Right ventricle myocardium superior (tissue), 1 donor: ENCODE results near the gene TCF12. TPM values are rescaled to one million over a fixed set of nuclear protein-coding genes. Genes with fewer than 3 reads are reported as not detected.

Experiments used
- ATAC-seq: fragments of 200-7000 bp; cut with Tn5 transposase; one replicate; pipeline ENCODE4 v1.9.1; 2020; ENCODE audit warnings: mild to moderate bottlenecking; ENCODE audit not compliant: poor library complexity
- DNase-seq: peaks from one replicate; pipeline ENCODE4 v3.0.0-alpha.2; 2020
- intact Hi-C: fragments of 100-400 bp; cut with DNase I; formaldehyde crosslinking; loops from one replicate; pipeline ENCODE4 v1.11.2; 2022
- total RNA-seq: library from RNA; stranded (reverse); fragmentation: NEBNext Ultra II Directional; extraction: Animal tissue kit (Norgen Biotek cat#: 25700); gene quantifications from one replicate; pipeline ENCODE4 v1.2.1, GENCODE V29; 2021
- donor health status: DM: no; HTN: yes; CAD: no; lungs with severe emphysema.

Gene TCF12
- total RNA-seq, 1 donor from 2014 or later: 32.9 TPM

DNA sequence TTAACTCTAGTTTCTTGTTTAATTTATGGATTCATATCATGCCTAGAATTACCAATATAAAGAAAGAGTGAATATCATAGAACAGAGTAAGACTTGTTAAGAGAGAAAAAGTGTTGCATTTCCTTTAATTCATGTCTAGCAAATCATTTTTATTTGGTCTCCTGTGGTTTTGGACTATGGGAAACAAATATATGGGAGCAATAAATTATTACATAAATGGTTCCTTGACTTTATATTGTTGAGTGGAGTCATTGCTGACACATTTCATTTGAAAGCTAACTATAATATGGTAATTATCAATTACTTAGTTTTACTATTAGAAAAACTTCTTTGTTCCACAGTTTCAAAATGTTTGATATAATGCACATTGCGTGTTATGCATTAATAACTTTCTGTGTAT lies 313.1 kb downstream of the TCF12 start:
- intact Hi-C loops: no loop called here
- ATAC-seq (no peak), DNase-seq (no peak)

DNA sequence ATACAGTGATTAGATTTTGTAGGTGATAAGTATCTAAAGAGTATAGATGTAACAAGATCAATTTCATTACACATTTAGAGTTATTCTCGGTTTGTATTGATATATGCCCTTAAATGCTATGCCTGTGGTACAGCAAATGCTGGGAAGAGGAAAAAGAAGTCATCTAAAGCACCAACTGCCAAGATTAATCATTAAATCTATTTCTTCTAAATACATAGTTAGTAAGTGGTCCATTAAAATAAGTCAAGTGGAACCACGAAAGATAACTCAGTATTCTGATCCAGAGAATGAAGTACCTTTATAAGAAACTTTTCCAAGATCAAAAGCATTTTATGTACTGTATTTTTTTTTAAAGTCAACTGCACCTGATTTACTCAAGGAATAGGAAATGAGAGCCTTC lies 315.7 kb downstream of the TCF12 start:
- DNase-seq: no peak
- no peak for ATAC-seq
- intact Hi-C loops: no loop called here

DNA sequence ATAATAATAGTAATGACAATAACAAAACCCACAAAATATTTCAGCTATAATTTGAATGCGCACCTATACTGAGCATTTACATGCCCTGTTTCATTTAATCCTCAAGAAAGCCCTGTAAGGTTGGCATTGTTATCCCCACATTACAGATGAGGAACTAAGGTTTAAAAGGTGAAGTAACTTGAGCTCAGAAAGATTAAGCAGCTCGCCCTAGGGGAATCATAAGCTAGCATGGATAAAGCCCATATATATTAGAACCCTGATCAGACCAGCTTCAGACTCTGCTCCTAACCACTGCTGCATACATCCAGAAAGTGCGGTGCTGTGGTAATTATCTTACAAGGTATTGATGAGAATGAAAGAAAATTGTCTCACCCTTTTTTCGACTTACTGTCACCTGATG lies 316.7 kb downstream of the TCF12 start:
- no peak for ATAC-seq
- intact Hi-C loops: no loop called here
- no peak for DNase-seq

DNA sequence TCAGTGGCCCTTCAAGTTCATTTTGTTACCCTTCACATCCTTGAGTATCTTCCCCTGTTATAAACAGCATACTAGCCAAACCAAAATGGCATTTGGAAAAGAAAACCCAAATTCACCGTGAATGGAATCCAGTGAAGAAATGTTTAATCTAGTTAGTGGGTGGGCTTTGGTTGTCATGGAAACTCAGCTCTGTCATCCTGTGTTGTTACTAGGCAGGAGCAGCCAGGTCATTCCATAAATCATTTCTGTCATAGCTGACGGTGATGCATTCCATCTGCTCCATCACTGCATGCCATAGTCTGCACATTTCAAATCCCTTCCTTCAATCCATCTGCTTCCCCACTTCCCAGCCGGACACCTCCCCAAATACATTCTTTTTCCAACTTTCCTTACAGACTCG lies 317.4 kb downstream of the TCF12 start:
- intact Hi-C loops: no loop called here
- ATAC-seq (no peak), DNase-seq (no peak)

DNA sequence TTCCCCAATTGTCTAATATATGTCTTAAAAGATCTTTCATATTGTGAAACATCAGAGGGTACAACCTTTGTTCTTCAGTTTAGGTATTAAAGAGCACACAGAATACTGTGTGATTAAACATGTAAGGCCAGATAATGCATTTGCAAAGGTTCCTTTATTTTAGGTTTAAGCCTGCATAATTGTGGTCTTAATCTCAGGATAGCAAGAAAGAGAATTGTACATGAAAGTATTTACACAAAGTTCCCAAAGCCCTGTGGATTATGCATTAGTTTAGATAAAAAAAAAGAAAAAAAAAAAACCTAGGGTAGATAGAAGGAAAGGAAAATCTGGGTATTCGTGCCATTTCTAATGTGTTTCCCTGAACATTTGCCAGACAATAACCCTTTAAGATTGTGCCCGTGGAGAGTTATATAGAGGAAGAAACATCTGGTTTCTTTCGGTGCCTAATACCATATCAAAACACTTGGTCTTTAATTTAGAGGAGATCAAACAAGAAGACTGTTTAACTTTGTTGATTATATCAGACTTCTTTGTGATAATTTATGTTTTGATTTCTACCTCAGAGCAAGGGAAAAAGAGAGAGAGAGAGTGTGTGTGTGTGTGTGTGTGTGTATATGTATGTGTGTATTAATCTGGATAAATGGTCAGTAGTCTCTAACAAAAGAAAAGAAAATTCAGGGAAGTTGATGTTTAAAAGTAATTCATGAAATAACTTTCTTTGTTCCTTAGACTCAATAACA lies 318.3 kb downstream of the TCF12 start:
- intact Hi-C loops: no loop called here
- no peak for ATAC-seq
- DNase-seq: no peak

DNA sequence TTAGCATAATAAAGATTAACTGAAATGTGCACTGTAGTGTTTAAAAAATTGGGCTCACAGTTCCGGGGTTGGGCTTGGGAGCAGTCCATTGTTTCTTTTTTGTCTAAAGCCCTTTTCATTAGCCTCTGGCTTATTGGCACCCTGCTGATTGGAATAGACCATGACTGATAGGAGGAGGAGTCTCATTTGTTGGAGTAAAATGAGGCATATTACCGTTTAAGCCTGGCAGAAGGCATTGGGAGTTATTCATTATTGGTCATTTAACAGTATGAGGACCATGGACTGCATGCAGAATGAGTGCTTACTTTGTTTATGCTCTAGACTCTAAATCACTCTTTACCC lies 318.8 kb downstream of the TCF12 start:
- intact Hi-C loops: no loop called here
- no peak for DNase-seq

DNA sequence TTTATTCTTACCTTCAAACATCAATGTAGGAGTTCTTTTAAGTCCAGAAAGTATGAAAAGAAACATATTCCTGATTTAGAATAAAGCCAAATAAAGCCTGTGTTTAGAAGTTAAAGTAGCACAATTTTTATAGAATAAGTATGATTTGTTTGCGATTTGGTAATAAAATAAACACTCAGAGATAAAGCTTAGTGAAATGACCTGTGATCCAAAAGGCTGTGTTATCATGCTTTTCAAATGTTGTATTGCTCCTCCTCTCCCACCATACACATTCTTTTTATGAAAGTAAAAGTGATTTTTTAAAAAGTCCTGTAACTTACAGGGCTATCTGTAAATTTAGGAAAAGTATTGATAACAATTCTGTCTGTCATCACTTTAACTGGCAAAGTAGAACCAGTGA lies 319.2 kb downstream of the TCF12 start:
- no peak for DNase-seq
- intact Hi-C loops: no loop called here
- ATAC-seq: no peak

More for the DNA sequence above, 318.8 kb downstream of the TCF12 start:
- ATAC-seq: no peak

DNA sequence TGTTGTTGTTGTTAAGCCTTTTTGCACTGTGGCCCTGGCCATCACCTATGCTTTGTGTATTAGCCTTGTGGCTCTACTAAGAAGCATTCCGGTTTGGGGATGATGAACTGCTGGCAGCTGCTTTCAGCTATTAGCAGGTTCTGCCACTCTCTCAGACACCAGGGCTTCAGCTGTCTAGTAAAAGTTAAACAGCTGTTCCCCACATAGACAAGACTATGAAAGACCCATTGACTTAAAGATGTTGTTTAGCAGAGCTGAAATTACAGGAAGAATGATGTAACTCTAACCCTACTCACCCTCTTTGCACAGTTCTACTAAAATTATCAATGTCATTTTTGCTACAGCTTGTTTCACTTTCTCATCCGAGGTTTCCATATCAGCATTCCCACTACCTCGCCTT lies 326.7 kb downstream of the TCF12 start:
- intact Hi-C loops: no loop called here
- ATAC-seq (peak; percentile 55), DNase-seq (no peak)

DNA sequence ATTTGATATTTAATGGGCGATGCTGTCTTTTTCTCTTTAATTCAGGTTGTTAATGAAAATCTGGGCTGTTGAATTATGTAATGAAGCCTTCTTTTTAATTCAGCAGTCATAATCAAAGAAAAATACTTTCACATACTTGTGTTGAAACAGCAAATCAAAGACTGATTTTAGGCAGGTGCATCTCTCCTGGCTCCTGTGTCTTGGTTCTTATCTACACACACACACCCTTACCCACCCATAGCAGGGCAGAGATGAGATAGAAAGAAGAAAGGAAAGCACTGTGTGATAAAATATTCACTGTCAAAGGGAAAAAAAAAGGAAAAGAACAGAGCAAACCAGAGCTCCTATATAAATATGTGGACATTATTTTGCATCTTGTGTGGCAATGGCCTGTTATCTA lies 327.3 kb downstream of the TCF12 start:
- ATAC-seq (no peak), DNase-seq (no peak)
- intact Hi-C loops: no loop called here

DNA sequence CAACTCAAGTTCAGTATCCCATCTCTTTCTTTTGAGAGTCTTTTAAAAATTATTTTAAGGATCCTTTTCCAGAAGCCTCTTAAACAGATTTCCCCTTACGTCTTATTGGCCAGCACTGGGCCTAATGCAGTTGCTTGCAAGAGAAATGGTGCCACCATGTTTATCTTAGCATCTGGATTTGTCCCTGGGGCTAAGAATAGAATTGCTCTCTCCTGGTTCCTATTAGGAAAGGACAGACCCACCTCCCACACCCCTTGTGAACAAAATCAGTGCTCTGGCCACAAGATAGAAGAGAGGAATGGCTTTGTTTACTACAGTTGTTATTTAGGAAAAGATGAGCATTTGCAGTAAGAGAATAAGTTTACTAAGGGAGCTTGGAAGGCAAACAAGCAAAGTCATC lies 329.6 kb downstream of the TCF12 start:
- DNase-seq (no peak), ATAC-seq (no peak)
- intact Hi-C loops: no loop called here

DNA sequence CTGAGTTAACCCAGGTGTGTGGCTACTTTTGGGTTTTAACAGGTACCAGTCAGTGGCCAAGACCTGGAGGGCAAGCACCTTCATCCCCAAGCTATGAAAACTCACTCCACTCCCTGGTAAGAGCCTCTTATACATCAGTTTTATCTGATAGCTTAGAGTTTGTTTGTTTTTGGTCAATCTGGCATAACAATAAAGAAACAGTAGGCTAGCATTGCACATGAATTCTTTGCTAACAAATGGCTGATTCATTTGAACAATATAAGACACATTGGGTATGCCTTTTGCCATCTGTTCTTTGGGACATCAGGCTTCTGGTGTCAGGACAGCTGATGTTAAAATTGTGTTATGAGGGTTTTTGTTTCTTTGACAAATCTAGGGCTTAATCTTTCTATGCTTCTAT lies 332.9 kb downstream of the TCF12 start:
- ATAC-seq: no peak
- intact Hi-C loops: no loop called here

DNA sequence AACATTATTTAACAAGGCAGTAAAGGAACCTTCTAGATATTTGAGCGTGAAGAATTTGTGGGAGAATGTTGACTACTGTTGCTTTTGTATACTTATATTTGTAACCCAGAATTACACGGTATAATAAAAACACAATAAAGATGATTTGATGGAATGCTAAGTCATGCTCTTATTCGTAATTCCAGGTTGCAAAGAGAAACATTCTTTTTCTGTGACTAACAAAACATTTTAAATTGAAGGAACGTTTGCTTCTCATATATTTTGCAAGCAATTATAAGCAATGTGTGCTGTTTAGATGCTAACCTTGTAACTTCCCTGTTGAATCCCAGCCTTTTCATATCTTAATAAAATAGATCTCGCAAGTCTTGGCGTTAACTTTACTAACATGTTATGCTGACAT lies 333.5 kb downstream of the TCF12 start:
- ATAC-seq (no peak), DNase-seq (no peak)
- intact Hi-C loops: no loop called here

More for the DNA sequence above, 332.9 kb downstream of the TCF12 start:
- no peak for DNase-seq

DNA sequence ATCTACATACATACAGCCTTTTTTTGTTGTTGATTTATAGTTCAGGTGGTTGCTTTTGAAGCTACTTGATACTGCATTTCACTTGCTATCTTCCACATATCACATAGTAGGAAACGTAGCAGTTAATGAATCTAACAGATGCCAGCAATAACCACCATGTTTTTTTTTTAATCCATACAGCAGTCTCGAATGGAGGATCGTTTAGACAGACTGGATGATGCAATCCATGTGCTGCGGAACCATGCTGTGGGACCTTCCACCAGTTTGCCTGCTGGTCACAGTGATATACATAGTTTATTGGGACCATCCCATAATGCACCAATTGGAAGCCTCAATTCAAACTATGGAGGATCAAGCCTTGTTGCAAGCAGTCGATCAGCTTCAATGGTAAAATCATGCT lies 334.6 kb downstream of the TCF12 start:
- intact Hi-C loops: no loop called here
- DNase-seq (no peak), ATAC-seq (no peak)

DNA sequence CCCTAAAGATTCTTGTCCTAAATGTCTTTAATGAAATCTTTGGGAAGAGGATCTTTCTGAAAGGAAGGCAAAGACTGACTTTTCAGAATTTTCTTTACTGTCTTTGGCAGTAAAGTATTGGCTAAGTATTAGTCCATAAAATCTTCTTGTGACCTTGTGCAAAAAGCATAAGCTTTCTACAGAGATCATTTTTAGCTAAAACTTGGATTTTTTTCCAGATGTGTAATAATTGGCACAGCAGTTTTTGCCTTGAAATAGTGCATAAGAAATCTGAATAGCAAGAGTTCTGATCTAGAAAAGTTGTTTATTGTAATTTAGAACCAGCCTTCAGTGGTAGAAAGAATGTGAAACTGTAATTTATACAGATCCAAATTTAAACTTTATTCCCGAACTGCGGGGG lies 335.1 kb downstream of the TCF12 start:
- intact Hi-C loops: no loop called here
- ATAC-seq (no peak), DNase-seq (no peak)

DNA sequence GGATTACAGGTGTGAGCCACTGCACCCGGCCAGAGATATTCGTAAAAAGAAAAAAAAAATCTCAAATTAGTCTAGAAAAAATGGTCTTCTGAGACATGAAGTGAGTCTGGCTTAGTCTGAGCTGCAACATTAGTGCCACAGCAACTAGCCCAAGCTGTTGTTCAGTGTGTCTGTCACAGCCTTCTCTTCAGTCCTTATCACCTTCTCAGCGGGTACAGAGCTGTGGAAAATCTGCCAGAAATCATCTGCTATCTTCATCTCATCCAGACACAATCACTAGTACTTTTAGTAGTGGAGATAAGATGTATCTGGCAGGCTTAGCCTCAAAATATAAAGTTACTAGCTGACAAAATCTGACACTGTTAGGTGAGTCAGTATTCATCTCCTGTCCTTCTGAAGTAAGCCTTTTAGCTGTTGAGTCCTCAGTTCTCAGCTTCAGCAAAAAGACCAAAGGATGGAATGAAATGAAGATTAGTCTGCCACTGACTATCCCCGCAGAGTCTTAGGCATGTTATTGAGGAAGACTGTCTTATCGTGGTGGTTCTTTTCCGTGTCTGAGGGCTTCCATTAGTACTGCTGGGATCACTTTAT lies 337.4 kb downstream of the TCF12 start:
- intact Hi-C loops: no loop called here
- DNase-seq (no peak), ATAC-seq (peak; percentile 45)

DNA sequence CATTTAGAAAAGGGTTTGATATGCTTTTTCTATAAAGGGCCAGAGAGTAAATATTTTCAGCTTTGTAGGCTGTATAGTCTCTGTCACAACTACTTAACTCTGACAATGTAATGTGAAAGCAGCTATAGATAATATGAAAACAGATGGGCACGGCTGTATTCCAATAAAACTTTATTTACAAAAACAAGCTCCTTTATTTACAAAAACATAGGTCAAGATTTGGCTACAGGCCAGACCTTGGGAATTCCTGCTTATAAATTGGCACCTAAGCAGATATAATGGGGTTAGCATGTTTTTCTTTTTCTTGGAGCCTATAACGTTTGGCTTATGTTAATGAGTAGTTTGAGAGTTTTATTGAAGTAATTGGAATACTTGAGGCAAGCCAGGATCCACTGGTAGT lies 338.5 kb downstream of the TCF12 start:
- no peak for ATAC-seq
- DNase-seq: no peak
- intact Hi-C loops: no loop called here

DNA sequence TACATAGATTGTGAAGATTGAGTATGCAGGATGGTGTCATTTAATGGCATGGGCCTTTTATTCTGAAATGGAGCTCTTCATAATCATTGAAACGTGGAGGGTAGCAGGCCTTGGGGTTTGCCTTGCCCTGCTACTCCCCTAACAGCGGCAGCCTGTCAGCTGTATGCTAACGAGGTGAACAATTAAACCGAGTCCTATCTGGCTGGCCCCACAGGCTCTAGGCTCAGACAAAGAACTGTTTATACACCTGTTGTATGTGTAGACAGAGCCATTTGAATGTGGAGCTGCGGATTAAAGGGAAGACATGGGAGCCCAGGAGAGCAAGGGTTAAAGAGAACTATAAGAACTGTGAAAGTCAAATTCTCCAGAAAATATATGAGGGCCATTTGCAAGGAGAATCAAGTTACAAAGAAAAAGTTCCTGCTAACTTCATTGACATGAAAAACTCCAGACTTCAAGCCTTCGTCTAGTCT lies 341.2 kb downstream of the TCF12 start:
- intact Hi-C loops: no loop called here
- DNase-seq (no peak), ATAC-seq (no peak)

DNA sequence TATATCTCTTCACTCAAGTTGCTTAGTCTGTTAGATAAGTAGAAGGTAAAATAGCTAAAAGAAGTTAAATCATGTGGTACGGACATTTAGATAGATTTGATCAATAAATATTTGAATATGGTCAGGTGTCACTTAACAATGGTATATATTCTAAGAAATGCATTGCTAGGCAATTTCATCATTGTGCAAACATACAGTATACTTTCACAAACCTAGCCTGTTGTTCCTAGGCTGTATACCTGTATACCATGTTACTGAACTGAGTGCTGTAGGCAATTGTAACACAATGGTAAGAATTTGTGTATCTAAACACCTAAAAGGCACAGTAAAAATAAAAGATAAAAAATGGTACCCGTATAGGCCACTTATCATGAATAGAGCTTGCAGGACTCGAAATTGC lies 345.1 kb downstream of the TCF12 start:
- DNase-seq (no peak), ATAC-seq (no peak)
- intact Hi-C loops: no loop called here

DNA sequence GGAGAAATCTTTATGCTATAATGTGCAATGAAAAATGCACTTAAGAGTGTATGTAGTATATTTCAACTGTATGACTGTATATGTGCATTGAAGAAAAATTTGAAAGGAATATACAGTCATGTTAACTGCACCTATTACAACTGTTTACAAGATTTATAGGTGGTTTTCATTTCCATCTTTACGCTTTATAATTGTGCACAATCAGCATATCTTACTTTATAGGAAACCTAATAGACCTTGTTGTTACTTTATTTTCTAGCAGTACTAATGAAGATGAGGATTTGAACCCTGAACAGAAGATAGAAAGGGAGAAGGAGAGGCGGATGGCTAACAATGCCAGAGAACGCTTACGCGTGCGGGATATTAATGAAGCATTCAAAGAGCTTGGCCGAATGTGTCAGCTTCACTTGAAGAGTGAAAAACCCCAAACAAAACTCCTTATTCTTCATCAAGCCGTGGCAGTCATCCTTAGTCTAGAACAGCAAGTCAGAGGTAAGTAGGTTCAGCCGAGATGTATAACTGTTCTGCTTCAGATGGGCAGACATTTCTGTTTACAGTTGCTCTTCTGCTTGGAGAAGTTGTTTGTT lies 354.4 kb downstream of the TCF12 start:
- intact Hi-C loops: no loop called here
- no peak for DNase-seq

DNA sequence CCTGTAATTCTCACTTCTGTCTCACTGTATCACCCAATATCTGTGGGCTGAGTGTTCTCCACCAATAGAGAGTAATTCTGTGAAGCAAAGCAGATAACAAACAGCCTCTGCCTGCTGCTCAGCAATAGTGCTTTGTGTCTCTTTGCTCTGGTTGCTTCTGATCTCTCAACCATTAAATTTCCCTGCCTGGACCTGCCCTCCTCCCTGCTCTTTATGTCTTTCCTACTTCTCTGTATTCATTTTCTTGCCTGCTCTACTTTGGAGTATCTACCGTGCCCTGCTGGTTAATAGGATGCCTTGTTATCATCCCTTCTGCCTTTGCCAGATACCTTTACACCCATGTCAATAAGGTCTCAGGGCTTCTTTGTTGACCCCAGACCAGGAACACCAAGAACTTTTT lies 355.0 kb downstream of the TCF12 start:
- no peak for ATAC-seq

More for the DNA sequence above, 354.4 kb downstream of the TCF12 start:
- ATAC-seq: no peak

More for the DNA sequence above, 355.0 kb downstream of the TCF12 start:
- no peak for DNase-seq
- intact Hi-C loops: no loop called here
